Left cardiac atrium (tissue), 4 donors: ENCODE measurements around the gene RELB. TPM values are rescaled to one million over a fixed set of nuclear protein-coding genes. Genes with fewer than 3 reads are reported as not detected.

ENCODE experiments used
- ATAC-seq, 2 donors: fragments of 200-7000 bp; cut with Tn5 transposase; one replicate each; pipeline ENCODE4 v1.9.1; 2020; ENCODE audit warnings: mild to moderate bottlenecking in 2 of 2, moderate library complexity in 2 of 2
- DNase-seq: peaks from one replicate; pipeline ENCODE4 v3.0.0-alpha.2; 2020
- intact Hi-C, 2 donors: fragments of 100-400 bp; cut with DNase I; formaldehyde crosslinking; loops; one replicate each; pipeline versions ENCODE4 v1.14.1 to v1.15.1; 2022 to 2023
- total RNA-seq, 2 donors: library from RNA; stranded (reverse); fragmentation: NEBNext Ultra II Directional; extraction: Animal tissue kit (Norgen Biotek cat#: 25700); gene quantifications; one replicate each; pipeline ENCODE4 v1.2.1, GENCODE V29; 2021
- donor health status: DM: no; HTN: yes; CAD: no.
- donor health status: DM: no; HTN: yes; CAD: no; lungs with severe emphysema.
- donor health status: DM: yes; HTN: yes; CAD: no.
- donor health status: Dilated cardiomyopathy.

The RELB gene
- total RNA-seq, 2 donors from 2014 or later: 4.4 to 10.7 TPM

DNA sequence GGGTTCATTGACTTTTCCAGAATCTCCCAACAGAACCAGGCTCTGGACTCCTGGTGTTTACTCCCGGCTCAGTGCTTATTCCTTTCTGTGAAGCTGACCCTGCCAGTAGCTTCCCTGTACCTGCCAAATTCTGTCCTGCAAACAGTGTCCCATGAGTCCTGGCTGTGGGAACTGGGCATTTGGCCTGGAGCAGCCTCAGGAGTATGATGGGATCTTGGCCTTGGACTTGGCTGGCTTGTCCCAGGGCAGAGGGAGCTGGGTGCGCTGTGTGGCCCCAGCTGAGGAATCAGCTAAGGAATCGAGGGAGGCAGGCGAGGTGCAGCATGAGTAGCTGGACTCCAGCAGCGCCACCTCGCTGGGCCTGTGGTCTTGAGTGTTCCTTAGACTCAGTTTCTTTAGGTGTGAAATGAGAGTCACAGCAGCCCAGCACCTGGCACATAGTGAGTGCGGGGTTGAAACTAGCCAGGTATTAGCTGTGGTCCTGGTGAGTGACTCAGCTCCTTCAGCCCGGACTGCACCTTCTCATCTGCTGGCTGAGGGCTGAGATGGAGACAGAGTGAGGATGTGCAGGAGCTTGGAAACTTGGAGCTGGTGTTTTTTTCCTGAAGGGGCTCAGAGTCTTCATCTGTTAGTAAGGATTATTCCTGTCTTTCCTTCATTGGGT is 47.9 kb downstream of the RELB start:
- no peak for DNase-seq
- peak; percentile 51 to 80 for ATAC-seq

DNA sequence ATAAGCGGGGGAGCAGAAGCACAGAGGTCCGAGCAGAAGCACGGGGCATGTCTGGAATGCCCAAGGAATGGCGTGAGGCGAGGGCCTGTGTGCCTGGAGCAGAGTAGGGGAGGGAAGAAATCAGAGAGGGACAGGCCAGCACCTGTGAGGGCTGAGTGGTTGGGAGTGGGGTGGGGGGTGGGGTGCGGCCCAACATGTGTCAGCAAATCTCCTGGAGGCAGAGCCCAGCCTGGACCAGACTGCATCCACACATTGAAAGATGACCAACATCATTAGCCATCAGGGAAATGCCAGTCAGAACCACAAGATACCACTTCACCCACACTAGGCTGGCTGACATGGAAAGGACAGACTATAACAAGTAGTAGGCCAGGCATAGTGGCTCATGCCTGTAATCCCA is 48.8 kb downstream of the RELB start:
- DNase-seq (no peak), ATAC-seq (no peak)
- intact Hi-C loops: no loop called here

More for the DNA sequence above, 47.9 kb downstream of the RELB start:
- intact Hi-C loops: no loop called here

DNA sequence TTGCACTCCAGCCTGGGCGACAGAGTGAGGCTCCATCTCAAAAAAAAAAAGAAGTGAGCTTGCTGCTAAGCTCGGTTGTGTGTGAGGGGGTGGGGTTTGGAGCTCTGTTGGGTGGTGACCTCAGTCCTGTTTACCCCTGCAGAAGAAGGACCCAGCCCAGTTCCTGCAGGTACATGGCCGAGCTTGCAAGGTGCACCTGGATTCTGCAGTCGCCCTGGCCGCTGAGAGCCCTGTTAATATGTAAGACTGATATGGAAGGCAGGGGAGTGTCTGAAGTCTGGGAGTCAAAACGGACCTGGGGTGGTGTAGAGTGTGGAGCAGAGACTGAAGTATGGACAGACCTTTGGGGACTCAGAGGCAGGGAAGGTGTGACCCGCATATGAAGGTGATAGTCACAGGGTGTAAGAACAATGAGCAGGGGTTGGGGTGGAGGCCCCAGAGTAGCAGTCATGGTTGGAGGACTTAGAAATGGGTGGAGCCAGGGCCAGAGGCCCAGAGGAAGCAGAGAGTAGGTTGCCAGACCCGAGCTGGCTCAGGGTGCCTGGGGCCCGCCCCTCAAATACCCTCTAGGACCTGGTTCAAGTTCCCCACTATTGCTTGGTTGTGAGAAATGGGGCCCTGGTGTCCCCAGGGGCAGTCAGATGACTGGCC is 50.8 kb downstream of the RELB start:
- DNase-seq: no peak
- no peak for ATAC-seq
- intact Hi-C loops: no loop called here

DNA sequence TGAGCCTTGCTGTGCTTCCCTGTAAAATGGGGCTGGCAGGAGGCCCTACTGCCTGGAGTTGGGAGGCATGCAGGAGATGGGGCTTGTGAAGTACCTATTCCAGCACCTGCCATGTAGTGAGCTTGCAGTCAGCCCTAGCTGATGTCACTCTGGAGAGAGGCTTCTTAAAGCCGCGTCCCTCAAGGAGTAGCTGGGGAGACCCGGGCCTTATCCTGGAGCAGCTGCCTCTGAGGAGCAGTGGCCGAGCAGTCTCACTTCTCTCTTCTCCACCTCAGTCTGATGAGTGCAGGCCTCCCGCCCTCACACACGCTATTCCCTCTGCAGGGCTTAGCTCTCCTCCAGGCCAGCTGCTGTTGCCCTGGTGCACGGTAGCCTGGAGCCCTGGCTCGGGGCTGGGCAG is 55.6 kb downstream of the RELB start:
- ATAC-seq (no peak), DNase-seq (no peak)
- intact Hi-C loops: no loop called here

DNA sequence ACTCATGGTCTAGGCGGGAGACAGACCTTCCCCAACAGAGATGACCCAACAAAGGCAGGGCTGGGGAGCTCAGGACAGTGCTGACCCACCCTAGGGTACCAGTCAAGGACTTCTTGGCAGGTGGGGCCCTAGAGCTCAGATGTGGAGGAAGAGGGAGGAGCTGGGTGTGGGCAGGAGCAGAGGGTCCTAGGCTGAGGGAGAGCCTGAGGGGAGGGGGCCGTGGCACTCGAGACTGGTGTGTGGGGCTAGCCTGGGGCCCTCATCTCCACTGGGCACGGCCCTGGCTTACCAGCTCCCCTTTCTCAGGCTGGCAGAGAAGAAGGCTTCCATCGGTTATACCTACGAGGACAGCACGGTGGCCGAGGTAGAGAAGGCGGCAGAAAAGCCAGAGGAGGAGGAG is 56.2 kb downstream of the RELB start:
- ATAC-seq: no peak
- intact Hi-C loops: no loop called here
- DNase-seq: no peak

DNA sequence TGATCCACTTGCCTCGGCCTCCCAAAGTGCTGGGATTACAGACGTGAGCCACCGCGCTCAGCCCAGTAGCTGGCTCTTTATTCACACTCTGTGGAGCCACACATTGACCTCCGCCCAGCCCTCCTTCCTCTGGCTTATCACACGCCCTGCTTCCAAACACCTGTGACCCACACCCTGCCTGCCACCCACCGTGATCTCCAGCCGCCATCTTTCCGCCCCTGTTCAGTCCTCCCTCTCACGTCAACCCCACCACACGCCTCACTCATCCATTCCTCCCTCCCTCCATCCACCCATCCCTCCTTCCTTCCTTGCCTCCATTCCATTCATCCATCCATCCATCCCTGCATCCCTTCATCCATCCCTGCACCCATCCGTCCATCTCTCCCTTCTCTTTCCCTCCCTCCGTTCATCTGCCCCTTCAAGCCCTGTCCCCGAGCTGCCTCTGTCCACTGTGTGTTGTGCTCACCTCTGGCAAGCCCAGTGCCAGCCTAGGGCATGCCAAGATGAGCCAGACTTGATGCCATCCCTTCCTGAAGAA is 57.4 kb downstream of the RELB start:
- no peak for DNase-seq
- intact Hi-C loops: no loop called here
- no peak for ATAC-seq

DNA sequence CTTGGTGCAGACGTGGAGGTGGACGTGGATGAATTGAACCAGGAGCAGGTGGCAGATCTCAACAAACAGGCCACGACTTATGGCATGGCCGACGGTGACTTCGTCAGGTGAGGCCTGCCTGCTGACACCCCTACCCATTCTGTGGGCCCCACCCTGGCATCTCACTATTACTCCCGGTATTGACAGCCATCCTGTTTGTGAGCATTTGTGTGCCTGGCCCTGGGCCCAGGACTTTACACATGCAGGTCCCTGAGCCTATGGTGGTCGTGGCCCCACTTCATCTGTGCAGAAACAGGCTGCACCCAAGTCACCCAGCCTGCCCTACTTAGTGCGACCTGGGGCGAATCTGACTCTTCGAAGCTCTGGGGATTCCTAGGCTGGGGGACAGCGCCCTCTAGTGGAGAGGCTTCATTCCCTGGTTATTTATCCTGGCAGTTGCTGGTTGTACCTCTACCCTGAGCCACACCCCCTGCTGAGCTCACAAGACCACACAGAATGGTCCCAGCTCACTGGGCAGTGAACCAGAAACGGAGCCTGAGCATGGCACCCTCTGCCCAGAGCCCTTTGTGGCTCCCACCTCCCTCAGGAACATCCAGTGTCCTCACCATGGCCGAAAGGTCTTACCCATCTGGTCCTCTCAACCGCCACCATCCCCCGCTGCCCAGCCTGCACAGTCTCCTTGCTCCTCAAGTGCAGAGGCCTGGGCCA is 58.1 kb downstream of the RELB start:
- peak; percentile 61 to 63 for ATAC-seq
- peak; percentile 67 for DNase-seq
- intact Hi-C loops: no loop called here

GRCh38 chr19:45061965-45062364 is 60.7 kb downstream of the RELB start:
- DNase-seq: no peak
- intact Hi-C loops: no loop called here
- ATAC-seq: no peak

GRCh38 chr19:45063851-45064801 is 62.9 kb downstream of the RELB start:
- intact Hi-C loops: no loop called here
- DNase-seq: no peak
- ATAC-seq: no peak

GRCh38 chr19:45066921-45067661 is 65.8 kb downstream of the RELB start:
- DNase-seq (no peak), ATAC-seq (no peak)
- intact Hi-C loops: no loop called here

- intact Hi-C loops: no loop called here
- ATAC-seq: no peak
- no peak for DNase-seq
Observed at GRCh38 chr19:45068041-45068440, 66.8 kb downstream of the RELB start.

DNA sequence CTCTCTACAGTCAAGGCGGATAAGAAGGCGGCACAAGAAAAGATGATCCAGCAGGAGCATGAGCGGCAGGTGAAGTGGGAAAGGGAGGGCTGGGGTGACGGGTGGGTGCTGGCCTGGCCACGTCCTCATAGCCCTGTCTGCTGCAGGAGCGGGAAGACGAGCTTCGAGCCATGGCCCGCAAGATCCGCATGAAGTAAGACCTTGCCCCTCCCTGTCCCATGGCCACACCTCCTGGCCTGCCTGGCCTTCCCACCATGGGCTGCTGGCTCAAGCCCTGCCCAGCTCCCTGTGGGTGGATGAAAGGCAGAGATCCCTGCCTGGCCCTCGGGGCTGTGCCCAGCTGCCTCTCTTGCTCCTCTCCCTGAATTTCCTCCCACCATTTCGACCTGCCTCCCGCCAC is 67.8 kb downstream of the RELB start:
- DNase-seq (no peak), ATAC-seq (peak in 1 of 2 donors; percentile 42)
- intact Hi-C loops: no loop called here

- ATAC-seq: no peak
- DNase-seq: no peak
- intact Hi-C loops: no loop called here
Observed at GRCh38 chr19:45070214-45070613, 69.0 kb downstream of the RELB start.

DNA sequence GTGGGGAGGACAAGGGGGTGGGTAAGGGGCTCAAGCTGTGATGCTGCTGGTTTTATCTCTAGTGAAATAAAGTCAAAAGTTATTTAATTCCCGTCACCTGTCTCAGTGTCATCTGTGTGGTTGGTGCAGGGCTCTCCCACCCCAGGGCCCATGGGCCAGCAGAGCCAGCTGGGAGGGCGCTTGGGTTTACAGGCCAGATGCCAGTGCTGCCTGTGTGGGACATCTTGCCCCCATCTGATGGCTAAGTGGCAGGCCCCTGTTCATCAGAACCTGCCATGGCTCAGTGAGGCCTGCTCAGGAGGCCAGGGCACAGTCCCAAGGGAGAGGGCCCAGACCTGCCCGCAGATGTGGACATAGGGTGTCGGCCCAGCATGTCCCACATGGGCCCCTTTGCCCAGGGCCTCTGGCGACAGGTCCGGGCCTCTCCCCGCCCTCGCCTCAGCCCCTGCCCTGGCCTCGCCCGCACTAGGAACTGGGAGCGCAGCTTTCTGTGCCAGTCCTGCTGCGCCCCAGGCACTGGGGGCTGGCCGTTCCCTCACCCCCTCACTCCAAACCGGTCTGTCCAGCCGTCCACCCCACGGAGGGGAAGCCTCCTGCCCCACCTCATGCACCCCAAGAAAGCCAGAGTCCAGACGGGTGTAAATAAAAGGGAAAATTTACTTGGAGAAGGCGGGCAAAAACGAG is 69.7 kb downstream of the RELB start:
- no peak for ATAC-seq

GRCh38 chr19:45071545-45071938 is 70.3 kb downstream of the RELB start:
- ATAC-seq (no peak), DNase-seq (no peak)
- intact Hi-C loops: no loop called here

More for the DNA sequence above, 69.7 kb downstream of the RELB start:
- DNase-seq: no peak
- intact Hi-C loops: no loop called here

GRCh38 chr19:45071969-45072790 is 70.9 kb downstream of the RELB start:
- ATAC-seq (no peak), DNase-seq (no peak)
- intact Hi-C loops: no loop called here

DNA sequence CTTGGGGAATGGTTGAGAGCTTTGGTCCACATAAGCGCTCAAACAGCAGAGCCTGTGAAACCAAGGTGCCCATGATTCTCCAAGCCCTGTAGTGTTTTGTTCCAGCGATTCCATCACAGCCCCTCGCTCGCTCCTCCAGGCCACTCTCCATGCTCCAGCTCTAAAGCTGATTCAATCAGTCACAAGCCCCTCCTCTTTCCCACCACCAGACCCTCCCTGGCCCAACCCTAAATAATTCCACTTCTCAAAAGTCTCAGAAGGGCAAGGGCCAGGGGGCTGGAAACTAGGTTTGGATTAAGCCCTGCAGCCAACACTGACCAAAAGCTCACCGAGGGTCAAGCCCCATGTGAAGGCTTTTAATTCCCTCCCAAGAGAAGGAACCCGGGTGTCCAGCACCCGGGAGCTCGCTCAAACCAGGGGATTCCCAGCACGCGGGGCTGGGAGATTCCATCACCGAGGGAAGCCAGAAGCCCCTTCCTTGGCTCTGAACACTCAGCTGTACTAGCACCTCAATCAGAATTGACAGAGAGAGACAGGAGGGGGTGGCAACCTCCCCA is 73.6 kb downstream of the RELB start:
- DNase-seq (no peak), ATAC-seq (no peak)
- intact Hi-C loops: no loop called here
